ENCODE data around the gene DDX1. TPM values are rescaled to one million over a fixed set of nuclear protein-coding genes. Genes with fewer than 3 reads are reported as not detected.

The DDX1 gene
- total RNA-seq, 1 experiment from 2014 or later: 106 TPM

DNA sequence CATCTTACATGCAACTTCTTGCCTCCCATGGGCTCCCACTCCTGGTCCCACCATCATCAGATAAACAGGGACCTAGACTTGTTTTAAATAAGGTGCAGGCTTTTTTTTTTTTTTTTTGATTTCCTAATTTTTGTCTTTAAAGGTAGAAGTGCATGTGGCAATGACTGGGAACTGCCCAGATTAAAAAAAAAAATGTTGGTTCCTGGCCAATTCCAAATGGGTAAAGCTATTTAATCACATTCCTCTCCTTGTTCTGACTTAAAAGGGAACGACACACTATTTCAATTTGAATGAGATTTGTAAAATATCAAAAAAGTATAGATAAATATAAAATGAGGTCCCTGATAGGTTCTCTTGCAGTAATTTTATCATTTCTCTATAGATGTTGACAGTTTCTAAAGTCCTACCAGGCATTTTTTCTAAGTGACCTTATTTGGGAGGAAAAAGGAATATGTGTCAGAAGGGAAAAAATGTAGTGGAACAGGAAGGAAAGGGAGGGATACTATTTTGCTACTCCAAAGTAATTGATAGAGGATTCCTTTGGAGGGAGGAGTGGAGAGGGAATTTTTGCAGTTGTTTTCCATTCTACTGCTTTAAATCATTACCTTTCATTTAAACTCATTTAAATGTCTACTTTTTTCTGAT, 43.3 kb downstream of the DDX1 start:
- intact Hi-C loops (cut with micrococcal nuclease; ENCODE audit: unreplicated experiment): loop anchor here (5.0 kb wide), 2 partner anchors 307 to 647 kb away; partner anchors contain the start of gene MYCN
- H3K27me3 Mint-ChIP-seq (ENCODE audit: unreplicated experiment): no peaks in the 10 kb centered on the region
- no peak overlapping the region for H3K27ac Mint-ChIP-seq (ENCODE audit: unreplicated experiment)
- no peaks in the 10 kb centered on the region for H3K9me3 Mint-ChIP-seq (ENCODE audit: low read depth, unreplicated experiment)
- TF ChIP-seq, protein P1, sequence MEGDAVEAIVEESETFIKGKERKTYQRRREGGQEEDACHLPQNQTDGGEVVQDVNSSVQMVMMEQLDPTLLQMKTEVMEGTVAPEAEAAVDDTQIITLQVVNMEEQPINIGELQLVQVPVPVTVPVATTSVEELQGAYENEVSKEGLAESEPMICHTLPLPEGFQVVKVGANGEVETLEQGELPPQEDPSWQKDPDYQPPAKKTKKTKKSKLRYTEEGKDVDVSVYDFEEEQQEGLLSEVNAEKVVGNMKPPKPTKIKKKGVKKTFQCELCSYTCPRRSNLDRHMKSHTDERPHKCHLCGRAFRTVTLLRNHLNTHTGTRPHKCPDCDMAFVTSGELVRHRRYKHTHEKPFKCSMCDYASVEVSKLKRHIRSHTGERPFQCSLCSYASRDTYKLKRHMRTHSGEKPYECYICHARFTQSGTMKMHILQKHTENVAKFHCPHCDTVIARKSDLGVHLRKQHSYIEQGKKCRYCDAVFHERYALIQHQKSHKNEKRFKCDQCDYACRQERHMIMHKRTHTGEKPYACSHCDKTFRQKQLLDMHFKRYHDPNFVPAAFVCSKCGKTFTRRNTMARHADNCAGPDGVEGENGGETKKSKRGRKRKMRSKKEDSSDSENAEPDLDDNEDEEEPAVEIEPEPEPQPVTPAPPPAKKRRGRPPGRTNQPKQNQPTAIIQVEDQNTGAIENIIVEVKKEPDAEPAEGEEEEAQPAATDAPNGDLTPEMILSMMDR (IDR thresholded peaks at IDR 0.05; ENCODE audit: unreplicated experiment): no peak
- H3K4me3 Mint-ChIP-seq (ENCODE audit: low read depth, unreplicated experiment): no peak overlapping the region
- no peak for DNase-seq
- no TSS peak for BruUV-seq (replicated peaks)
- CTCF ChIA-PET: no interaction called here
- peaks cover 35% of the 10 kb centered on the region for H3K36me3 Mint-ChIP-seq (ENCODE audit: insufficient read depth, unreplicated experiment)
- H3K4me1 Mint-ChIP-seq (ENCODE audit: low read depth, unreplicated experiment): no peaks in the 10 kb centered on the region

DNA sequence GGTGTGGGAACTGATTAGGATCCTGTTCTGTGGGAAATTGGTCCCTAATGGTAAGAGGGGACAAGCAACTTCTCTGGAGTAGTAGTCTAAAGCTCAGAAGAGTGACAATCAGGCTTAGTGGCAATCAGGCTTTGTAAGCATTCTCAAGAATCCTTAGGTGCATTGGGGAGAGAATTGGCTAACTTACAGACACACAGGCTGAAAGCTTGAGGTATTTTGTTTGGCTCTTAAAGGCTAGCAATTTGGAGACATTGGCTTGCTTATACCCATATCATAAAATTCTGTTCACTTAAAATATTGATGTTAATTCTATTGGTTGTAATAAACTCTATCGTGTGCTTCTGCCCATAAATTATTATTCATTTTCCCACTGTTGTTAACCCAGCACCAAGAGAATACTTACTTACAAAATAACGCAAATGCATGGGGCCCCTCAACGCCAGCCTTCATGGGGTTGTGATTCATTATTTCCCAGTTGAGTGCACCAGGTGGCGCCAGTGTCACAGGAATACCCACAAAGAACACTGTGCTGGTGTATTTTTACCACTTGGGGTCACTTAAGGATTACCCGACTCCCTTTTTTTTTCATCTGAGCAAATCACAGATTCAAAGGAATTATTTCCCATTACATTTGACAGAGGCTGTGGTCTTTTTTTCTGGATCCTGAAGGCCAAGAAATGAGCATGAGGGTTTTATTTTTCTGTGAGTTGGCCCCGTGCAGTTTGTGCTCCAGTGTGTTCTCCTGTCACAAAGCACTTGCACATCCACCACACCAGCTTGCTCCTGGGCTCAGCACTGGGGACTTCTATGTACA, 45.5 kb downstream of the DDX1 start:
- Mint-ChIP-seq H3K9me3 (ENCODE audit: low read depth, unreplicated experiment) (peaks cover 6% of the 10 kb centered on the region), H3K4me3 (ENCODE audit: low read depth, unreplicated experiment) (no peak overlapping the region), H3K36me3 (ENCODE audit: insufficient read depth, unreplicated experiment) (peaks cover 25% of the 10 kb centered on the region), H3K4me1 (ENCODE audit: low read depth, unreplicated experiment) (no peaks in the 10 kb centered on the region), H3K27ac (ENCODE audit: unreplicated experiment) (no peak overlapping the region), H3K27me3 (ENCODE audit: unreplicated experiment) (no peaks in the 10 kb centered on the region)
- intact Hi-C loops (cut with micrococcal nuclease; ENCODE audit: unreplicated experiment): loop anchor here (1.0 to 5.0 kb wide), 5 partner anchors 305 to 972 kb away; partner anchors contain the start of gene MYCN
- CTCF ChIA-PET: no interaction called here
- TF ChIP-seq, protein P1 (IDR thresholded peaks at IDR 0.05; ENCODE audit: unreplicated experiment): peak; percentile 78
- no TSS peak for BruUV-seq (replicated peaks)
- peak; percentile 61 for DNase-seq

DNA sequence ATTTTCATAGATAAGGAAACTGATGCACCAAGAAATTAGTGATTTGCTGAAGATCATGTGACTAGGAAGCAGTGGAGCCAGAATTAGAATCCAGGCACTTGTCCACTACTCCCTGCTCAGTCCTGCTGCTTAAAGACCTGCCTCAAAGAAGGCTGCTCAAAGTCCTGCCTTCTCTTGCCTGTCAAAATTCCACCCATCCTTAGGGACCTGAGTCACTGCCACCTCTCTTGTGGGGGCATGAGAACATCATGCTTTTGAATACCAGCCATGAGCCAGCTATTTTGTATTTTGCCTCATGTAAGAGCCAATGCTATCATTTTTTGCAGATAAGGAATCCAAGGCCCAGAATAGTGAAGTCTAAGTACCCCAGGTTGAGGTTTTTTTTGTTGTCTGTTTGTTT, 47.1 kb downstream of the DDX1 start:
- DNase-seq: no peak
- intact Hi-C loops (cut with micrococcal nuclease; ENCODE audit: unreplicated experiment): loop anchor here (5.0 kb wide), 2 partner anchors 304 to 644 kb away; partner anchors contain the start of gene MYCN
- Mint-ChIP-seq H3K27me3 (ENCODE audit: unreplicated experiment) (no peaks in the 10 kb centered on the region), H3K27ac (ENCODE audit: unreplicated experiment) (no peak overlapping the region), H3K9me3 (ENCODE audit: low read depth, unreplicated experiment) (peaks cover 6% of the 10 kb centered on the region), H3K4me3 (ENCODE audit: low read depth, unreplicated experiment) (no peak overlapping the region), H3K36me3 (ENCODE audit: insufficient read depth, unreplicated experiment) (peaks cover 25% of the 10 kb centered on the region), H3K4me1 (ENCODE audit: low read depth, unreplicated experiment) (no peaks in the 10 kb centered on the region)
- CTCF ChIA-PET: no interaction called here
- no TSS peak for BruUV-seq (replicated peaks)
- TF ChIP-seq, protein P1 (IDR thresholded peaks at IDR 0.05; ENCODE audit: unreplicated experiment): no peak

DNA sequence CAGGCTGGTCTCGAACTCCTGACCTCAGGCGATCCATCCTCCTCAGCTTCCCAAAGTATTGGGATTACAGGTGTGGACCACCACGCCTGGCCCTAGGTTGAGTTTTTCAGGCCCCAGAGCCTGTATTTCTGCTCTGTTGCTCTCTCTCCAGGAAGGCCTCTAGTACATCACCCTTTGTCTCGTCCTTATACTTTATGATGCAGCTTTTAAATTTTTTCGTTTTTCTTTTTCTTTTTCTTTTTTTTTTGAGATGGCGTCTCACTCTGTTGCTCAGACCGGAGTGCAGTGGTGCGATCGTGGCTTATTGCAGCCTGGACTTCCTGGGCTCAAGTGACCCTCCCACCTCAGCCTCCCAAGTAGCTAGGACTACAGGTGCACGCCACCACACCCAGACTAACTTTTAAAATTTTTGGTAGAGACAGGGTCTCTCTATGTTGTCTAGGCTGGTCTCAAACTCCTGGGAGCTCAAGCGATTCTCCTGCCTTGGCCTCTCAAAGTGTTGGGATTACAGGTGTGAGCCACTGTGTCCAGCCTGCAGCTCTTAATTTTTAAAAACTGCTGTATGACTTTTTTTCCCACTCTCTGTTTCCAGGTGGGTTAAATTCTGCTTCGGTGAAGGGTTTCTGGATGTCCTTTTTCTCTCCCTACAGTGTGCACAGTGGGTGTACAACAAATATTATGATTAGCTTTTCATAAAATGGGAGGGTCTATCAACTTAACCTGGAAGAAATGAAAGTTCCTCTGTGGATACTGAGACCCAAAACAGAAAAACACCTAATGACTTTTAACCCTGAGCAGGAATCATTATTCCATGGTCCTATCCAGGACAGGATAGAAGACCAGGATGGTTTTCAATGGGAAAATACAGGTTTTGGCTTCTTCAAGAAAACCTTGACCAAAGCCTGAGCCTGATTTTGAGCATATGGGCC, 47.9 kb downstream of the DDX1 start:
- H3K27ac Mint-ChIP-seq (ENCODE audit: unreplicated experiment): no peak overlapping the region

More for the DNA sequence above, 47.9 kb downstream of the DDX1 start:
- peaks cover 4% of the 10 kb centered on the region for H3K27me3 Mint-ChIP-seq (ENCODE audit: unreplicated experiment)
- H3K9me3 Mint-ChIP-seq (ENCODE audit: low read depth, unreplicated experiment): peaks cover 6% of the 10 kb centered on the region
- BruUV-seq (replicated peaks): no TSS peak
- intact Hi-C loops (cut with micrococcal nuclease; ENCODE audit: unreplicated experiment): loop anchor here (5.0 kb wide), 2 partner anchors 303 to 643 kb away; partner anchors contain the start of gene MYCN
- H3K4me1 Mint-ChIP-seq (ENCODE audit: low read depth, unreplicated experiment): no peaks in the 10 kb centered on the region
- TF ChIP-seq, protein P1 (IDR thresholded peaks at IDR 0.05; ENCODE audit: unreplicated experiment): no peak
- DNase-seq: no peak
- peaks cover 21% of the 10 kb centered on the region for H3K36me3 Mint-ChIP-seq (ENCODE audit: insufficient read depth, unreplicated experiment)
- H3K4me3 Mint-ChIP-seq (ENCODE audit: low read depth, unreplicated experiment): no peak overlapping the region
- CTCF ChIA-PET: no interaction called here

Data from Calu3 (cell line).